ENCODE data around the gene USP32.

The USP32 gene

GRCh38 chr17:60231691-60232090 is 160.2 kb downstream of the USP32 start:
- H2AFZ ChIP-seq (ENCODE audit: low read depth, low read length, severe bottlenecking): no peak overlapping the region
- H3K27me3 ChIP-seq (ENCODE audit: low read length): no peaks in the 10 kb centered on the region
- H3K4me3 ChIP-seq (ENCODE audit: insufficient read depth, low read length, poor library complexity, severe bottlenecking): no peak overlapping the region
- H3K9me2 ChIP-seq (replicated peaks; ENCODE audit: insufficient read depth, low read length): no peaks in the 10 kb centered on the region
- H3K79me2 ChIP-seq (ENCODE audit: insufficient read depth, low read length): no peaks in the 10 kb centered on the region
- H3K9ac ChIP-seq (ENCODE audit: low read length): no peak overlapping the region
- H4K20me1 ChIP-seq (ENCODE audit: low read depth, low read length): no peaks in the 10 kb centered on the region
- TF ChIP-seq CTCF (IDR thresholded peaks at IDR 0.05; ENCODE audit: insufficient read depth, low read length, poor library complexity, severe bottlenecking): no peak
- no peak for TF ChIP-seq EZH2phosphoT487 (conservative IDR thresholded peaks at IDR 0.05; ENCODE audit: low read length)
- no peaks in the 10 kb centered on the region for H3K36me3 ChIP-seq (ENCODE audit: low read length)
- no peak overlapping the region for H3K27ac ChIP-seq (ENCODE audit: low read depth, low read length)
- no peak overlapping the region for H3K4me2 ChIP-seq (ENCODE audit: low read depth, low read length, poor library complexity, severe bottlenecking)
- no peaks in the 10 kb centered on the region for H3F3A ChIP-seq (ENCODE audit: insufficient read depth)
- H3K9me3 ChIP-seq (ENCODE audit: insufficient read depth, low read length): no peaks in the 10 kb centered on the region

GRCh38 chr17:60231234-60231633 is 160.7 kb downstream of the USP32 start:
- H3K4me2 ChIP-seq (ENCODE audit: low read depth, low read length, poor library complexity, severe bottlenecking): no peak overlapping the region
- H3K9me2 ChIP-seq (replicated peaks; ENCODE audit: insufficient read depth, low read length): no peaks in the 10 kb centered on the region
- H3K4me3 ChIP-seq (ENCODE audit: insufficient read depth, low read length, poor library complexity, severe bottlenecking): no peak overlapping the region
- no peaks in the 10 kb centered on the region for H3K9me3 ChIP-seq (ENCODE audit: insufficient read depth, low read length)
- no peak overlapping the region for H3K27ac ChIP-seq (ENCODE audit: low read depth, low read length)
- TF ChIP-seq CTCF (IDR thresholded peaks at IDR 0.05; ENCODE audit: insufficient read depth, low read length, poor library complexity, severe bottlenecking) (peak; percentile 77), EZH2phosphoT487 (conservative IDR thresholded peaks at IDR 0.05; ENCODE audit: low read length) (no peak)
- H3K9ac ChIP-seq (ENCODE audit: low read length): no peak overlapping the region
- H3K36me3 ChIP-seq (ENCODE audit: low read length): no peaks in the 10 kb centered on the region
- no peaks in the 10 kb centered on the region for H4K20me1 ChIP-seq (ENCODE audit: low read depth, low read length)
- H3K79me2 ChIP-seq (ENCODE audit: insufficient read depth, low read length): no peaks in the 10 kb centered on the region
- H2AFZ ChIP-seq (ENCODE audit: low read depth, low read length, severe bottlenecking): no peak overlapping the region
- no peaks in the 10 kb centered on the region for H3F3A ChIP-seq (ENCODE audit: insufficient read depth)
- no peaks in the 10 kb centered on the region for H3K27me3 ChIP-seq (ENCODE audit: low read length)

GRCh38 chr17:60230358-60230757 is 161.6 kb downstream of the USP32 start:
- Histone ChIP-seq H4K20me1 (ENCODE audit: low read depth, low read length) (no peaks in the 10 kb centered on the region), H3K9me3 (ENCODE audit: insufficient read depth, low read length) (no peaks in the 10 kb centered on the region), H3K9ac (ENCODE audit: low read length) (no peak overlapping the region), H2AFZ (ENCODE audit: low read depth, low read length, severe bottlenecking) (no peak overlapping the region), H3K27me3 (ENCODE audit: low read length) (no peaks in the 10 kb centered on the region), H3K9me2 (replicated peaks; ENCODE audit: insufficient read depth, low read length) (no peaks in the 10 kb centered on the region), H3K36me3 (ENCODE audit: low read length) (no peaks in the 10 kb centered on the region), H3K79me2 (ENCODE audit: insufficient read depth, low read length) (no peaks in the 10 kb centered on the region), H3K4me2 (ENCODE audit: low read depth, low read length, poor library complexity, severe bottlenecking) (no peak overlapping the region), H3K4me3 (ENCODE audit: insufficient read depth, low read length, poor library complexity, severe bottlenecking) (no peak overlapping the region), H3F3A (ENCODE audit: insufficient read depth) (no peaks in the 10 kb centered on the region), H3K27ac (ENCODE audit: low read depth, low read length) (no peak overlapping the region)
- TF ChIP-seq CTCF (IDR thresholded peaks at IDR 0.05; ENCODE audit: insufficient read depth, low read length, poor library complexity, severe bottlenecking): no peak
- TF ChIP-seq EZH2phosphoT487 (conservative IDR thresholded peaks at IDR 0.05; ENCODE audit: low read length): no peak

All from SU-DHL-6 (cell line).